ENCODE measurements around the gene NUBP2.
"Not testable (repeated sequence)": the region's sequence is repeated elsewhere in the genome, so short reads cannot be mapped to it uniquely, and the experiment has no call there.

Gene NUBP2

GRCh38 chr16:1793578-1794220, 10.9 kb downstream of the NUBP2 start, which contains the start of gene IGFALS:
IGFALS (minus strand) TSS chr16:1793705; CDS start chr16:1793652, 53 bp downstream.
- no peak within 1 kb of the TSS for H3K27ac ChIP-seq
- no peak within 1 kb of the TSS for H3K4me3 ChIP-seq
- TF ChIP-seq, protein P1, sequence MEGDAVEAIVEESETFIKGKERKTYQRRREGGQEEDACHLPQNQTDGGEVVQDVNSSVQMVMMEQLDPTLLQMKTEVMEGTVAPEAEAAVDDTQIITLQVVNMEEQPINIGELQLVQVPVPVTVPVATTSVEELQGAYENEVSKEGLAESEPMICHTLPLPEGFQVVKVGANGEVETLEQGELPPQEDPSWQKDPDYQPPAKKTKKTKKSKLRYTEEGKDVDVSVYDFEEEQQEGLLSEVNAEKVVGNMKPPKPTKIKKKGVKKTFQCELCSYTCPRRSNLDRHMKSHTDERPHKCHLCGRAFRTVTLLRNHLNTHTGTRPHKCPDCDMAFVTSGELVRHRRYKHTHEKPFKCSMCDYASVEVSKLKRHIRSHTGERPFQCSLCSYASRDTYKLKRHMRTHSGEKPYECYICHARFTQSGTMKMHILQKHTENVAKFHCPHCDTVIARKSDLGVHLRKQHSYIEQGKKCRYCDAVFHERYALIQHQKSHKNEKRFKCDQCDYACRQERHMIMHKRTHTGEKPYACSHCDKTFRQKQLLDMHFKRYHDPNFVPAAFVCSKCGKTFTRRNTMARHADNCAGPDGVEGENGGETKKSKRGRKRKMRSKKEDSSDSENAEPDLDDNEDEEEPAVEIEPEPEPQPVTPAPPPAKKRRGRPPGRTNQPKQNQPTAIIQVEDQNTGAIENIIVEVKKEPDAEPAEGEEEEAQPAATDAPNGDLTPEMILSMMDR (IDR thresholded peaks at IDR 0.05), result no peak
- peaks cover 3 to 43% (median 20%) of the 10 kb centered on the region in 3 donors for H3K36me3 ChIP-seq
- no peak for DNase-seq
- H3K9me3 ChIP-seq, result peaks cover 0 to 5% (median 0%) of the 10 kb centered on the region in 3 donors
- no peaks in the 10 kb centered on the region for H3K27me3 ChIP-seq
- peaks cover 0 to 9% (median 0%) of the 10 kb centered on the region in 4 donors for H3K4me1 ChIP-seq
- intact Hi-C loops (cut with DNase I; ENCODE audit: low total_unique reads), result no loop called here

GRCh38 chr16:1794221-1794871, 11.6 kb downstream of the NUBP2 start:
- no peak for DNase-seq
- Histone ChIP-seq H3K36me3 (peaks cover 0 to 36% (median 13%) of the 10 kb centered on the region in 3 donors), H3K4me1 (peaks cover 0 to 9% (median 0%) of the 10 kb centered on the region in 4 donors), H3K27ac (no peak overlapping the region), H3K9me3 (peaks cover 0 to 5% (median 0%) of the 10 kb centered on the region in 3 donors), H3K27me3 (no peaks in the 10 kb centered on the region), H3K4me3 (no peak overlapping the region)
- intact Hi-C loops (cut with DNase I; ENCODE audit: low total_unique reads), result no loop called here
- TF ChIP-seq, protein P1 (IDR thresholded peaks at IDR 0.05), result no peak

GRCh38 chr16:1794908-1795666, 12.3 kb downstream of the NUBP2 start:
- peaks cover 0 to 9% (median 0%) of the 10 kb centered on the region in 4 donors for H3K4me1 ChIP-seq
- H3K36me3 ChIP-seq, result peaks cover 0 to 29% (median 8%) of the 10 kb centered on the region in 3 donors
- DNase-seq, result peak in 1 of 2 donors; percentile 57
- H3K27ac ChIP-seq, result no peak overlapping the region
- no peak overlapping the region for H3K4me3 ChIP-seq
- intact Hi-C loops (cut with DNase I; ENCODE audit: low total_unique reads), result no loop called here
- H3K9me3 ChIP-seq, result peaks cover 0 to 5% (median 0%) of the 10 kb centered on the region in 3 donors
- TF ChIP-seq, protein P1 (IDR thresholded peaks at IDR 0.05), result no peak
- H3K27me3 ChIP-seq, result no peaks in the 10 kb centered on the region

- H3K27me3 ChIP-seq; intact Hi-C loops (cut with DNase I; ENCODE audit: low total_unique reads); H3K4me1 ChIP-seq; H3K9me3 ChIP-seq; H3K27ac ChIP-seq; H3K4me3 ChIP-seq; H3K36me3 ChIP-seq; DNase-seq: not testable (repeated sequence)
Measured at GRCh38 chr16:1799263-1799662, 16.5 kb downstream of the NUBP2 start.

- no peak for DNase-seq
- intact Hi-C loops (cut with DNase I; ENCODE audit: low total_unique reads), result no loop called here
Measured at GRCh38 chr16:1800701-1801100, 17.9 kb downstream of the NUBP2 start.

More at GRCh38 chr16:1800701-1801100, 17.9 kb downstream of the NUBP2 start:
- Histone ChIP-seq H3K4me1 (no peaks in the 10 kb centered on the region), H3K27ac (no peak overlapping the region), H3K9me3 (peaks cover 0 to 5% (median 0%) of the 10 kb centered on the region in 3 donors), H3K4me3 (no peak overlapping the region), H3K36me3 (peaks cover 0 to 8% (median 0%) of the 10 kb centered on the region in 3 donors), H3K27me3 (no peaks in the 10 kb centered on the region)
- TF ChIP-seq, protein P1 (IDR thresholded peaks at IDR 0.05), result no peak

All from tibial artery (tissue), 4 donors.